ENCODE data around the gene GPR45.
"Not testable (repeated sequence)": the region's sequence is repeated elsewhere in the genome, so short reads cannot be mapped to it uniquely, and the experiment has no call there.

The GPR45 gene

GRCh38 chr2:105241443-105241842 lies at the start of gene GPR45:
Gene GPR45 (plus strand): TSS chr2:105241743. CDS start chr2:105241859, 116 bp downstream.
- no peak for DNase-seq (ENCODE audit: low read depth)

DNA sequence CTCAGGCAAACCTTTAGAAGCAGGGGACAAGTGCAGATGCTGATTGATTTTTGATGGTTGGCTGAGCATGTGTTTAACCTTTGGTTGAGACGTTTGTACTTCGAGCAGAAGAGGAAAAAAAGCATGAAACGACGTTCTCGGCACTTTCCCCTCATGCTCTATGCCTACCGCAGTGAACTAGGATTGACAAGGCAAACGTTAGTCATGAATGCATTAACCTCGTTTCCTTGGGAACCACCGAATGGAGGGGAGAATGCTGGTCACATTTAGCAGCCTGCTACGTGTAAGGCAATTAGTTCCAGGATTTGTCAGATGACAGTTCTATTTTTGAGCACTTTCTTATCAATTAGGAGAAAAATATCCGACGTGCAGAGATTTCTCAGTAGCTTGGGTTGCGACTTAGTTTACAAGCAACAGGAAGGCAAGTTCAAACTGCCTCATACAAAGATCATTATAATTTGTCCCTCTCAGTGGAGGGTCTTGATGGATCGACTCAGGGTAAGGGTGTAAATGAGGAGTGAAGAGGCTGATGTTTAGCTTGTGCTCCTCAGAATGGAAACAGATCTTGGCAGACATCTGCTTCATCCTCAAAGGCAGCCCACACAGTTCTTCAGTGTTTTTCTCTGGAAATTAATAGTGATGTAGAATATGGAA lies 47.4 kb upstream of the GPR45 start:
- no peak for DNase-seq (ENCODE audit: low read depth)

- DNase-seq (ENCODE audit: low read depth) = no peak
These were observed 44.9 kb upstream of the GPR45 start for GRCh38 chr2:105196651-105197050.

GRCh38 chr2:105215586-105216192 lies 25.9 kb upstream of the GPR45 start:
- DNase-seq (ENCODE audit: low read depth) = no peak

DNA sequence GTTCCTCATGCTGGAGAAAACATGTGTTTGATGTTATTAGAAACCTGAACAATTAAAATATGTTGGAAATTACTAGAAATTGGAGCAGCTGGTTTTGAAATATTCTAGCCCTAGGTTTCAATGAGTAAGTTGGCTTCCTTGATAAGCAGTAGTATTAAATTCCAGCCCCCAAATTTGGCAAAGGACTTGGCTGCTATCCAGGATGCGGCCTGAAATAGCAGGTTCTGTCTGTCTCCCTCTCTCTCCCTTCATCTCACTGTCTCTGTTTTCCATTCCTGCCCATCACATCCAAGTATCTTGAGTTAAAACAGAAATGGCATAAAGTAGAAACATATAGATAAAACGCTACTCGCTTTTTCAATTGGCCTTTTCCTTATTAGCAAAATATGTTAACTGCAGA lies 20.9 kb upstream of the GPR45 start:
- DNase-seq (ENCODE audit: low read depth) = no peak

DNA sequence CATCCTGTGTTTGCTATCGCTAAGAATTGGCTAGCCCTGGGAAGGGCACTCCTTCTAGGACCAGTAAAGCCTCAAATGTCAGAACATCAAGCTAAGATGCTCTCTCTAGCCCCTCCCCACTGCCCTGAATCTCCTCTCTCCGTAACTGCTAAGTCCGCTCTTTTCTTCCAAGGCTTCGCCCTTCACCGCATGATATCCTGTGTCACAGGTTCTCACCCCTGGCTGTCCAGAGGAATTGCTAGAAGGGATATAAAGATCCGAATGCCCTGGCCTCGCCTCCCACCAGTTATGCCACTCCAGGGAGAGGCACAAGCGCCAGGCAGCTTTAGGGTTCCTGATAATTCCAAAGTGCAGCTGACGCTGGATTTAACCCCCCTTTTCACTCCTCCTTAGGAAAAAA lies 17.1 kb upstream of the GPR45 start:
- no peak for DNase-seq (ENCODE audit: low read depth)

GRCh38 chr2:105231232-105231619 lies 10.3 kb upstream of the GPR45 start:
- DNase-seq (ENCODE audit: low read depth) = no peak

- no peak for DNase-seq (ENCODE audit: low read depth)
These were observed 6.0 kb upstream of the GPR45 start for GRCh38 chr2:105235388-105236059.

- DNase-seq (ENCODE audit: low read depth) = no peak
These were observed 5.5 kb upstream of the GPR45 start for GRCh38 chr2:105236060-105236424.

DNA sequence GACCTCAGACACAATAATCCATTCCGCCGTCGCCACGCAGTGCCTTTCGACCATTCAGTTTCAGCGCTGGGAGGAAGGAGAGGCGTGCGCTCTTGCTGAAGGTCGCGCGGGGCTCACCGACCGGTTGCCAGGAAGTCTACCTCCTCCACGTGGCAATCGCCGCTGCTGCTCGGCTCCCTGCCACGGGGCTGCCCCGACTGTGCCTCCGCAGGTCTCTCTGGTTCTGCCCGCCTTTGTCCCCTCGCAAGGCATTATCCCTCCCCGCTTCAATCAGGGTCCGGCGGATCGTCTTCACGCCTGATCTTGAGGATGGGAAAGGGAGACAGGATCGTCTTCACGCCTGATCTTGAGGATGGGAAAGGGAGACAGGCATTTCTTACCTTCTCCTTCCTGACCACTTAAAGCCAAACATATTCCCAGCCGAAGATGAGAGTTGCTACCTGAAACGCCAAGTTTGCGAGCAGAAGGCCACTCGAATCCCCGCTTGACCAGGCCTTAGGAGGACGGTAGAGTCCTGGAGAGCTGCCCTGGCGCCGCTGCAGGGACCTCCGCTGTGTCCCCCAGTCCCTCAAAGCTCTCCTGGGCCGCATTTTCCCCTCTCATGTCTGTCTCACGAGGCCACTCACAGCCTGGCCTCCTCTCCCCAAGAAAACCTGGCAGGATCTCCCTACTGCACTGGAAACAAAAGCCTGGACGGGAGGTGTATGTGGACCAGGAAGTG lies 4.3 kb upstream of the GPR45 start:
- DNase-seq (ENCODE audit: low read depth) = no peak

GRCh38 chr2:105238664-105239240 lies 2.8 kb upstream of the GPR45 start:
- no peak for DNase-seq (ENCODE audit: low read depth)

DNA sequence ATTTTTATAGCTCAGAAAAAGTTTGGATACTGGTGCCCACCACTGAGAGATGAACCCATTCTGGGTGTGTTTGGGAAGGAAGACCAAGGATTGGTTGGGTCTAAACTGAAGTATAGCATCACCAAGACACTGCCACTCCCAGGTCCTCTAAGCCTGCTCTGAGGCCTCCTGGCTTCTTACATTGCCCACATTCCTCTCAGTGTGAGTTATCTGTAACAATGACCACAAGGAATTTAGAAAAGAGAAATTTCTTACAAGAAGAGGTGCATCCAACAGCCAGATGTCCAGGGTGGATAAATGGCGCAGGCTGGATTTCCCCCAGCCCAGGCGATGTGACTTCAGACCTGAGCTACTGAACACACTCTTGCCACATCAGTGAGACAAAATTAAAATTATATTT lies 1.6 kb upstream of the GPR45 start:
- no peak for DNase-seq (ENCODE audit: low read depth)

DNA sequence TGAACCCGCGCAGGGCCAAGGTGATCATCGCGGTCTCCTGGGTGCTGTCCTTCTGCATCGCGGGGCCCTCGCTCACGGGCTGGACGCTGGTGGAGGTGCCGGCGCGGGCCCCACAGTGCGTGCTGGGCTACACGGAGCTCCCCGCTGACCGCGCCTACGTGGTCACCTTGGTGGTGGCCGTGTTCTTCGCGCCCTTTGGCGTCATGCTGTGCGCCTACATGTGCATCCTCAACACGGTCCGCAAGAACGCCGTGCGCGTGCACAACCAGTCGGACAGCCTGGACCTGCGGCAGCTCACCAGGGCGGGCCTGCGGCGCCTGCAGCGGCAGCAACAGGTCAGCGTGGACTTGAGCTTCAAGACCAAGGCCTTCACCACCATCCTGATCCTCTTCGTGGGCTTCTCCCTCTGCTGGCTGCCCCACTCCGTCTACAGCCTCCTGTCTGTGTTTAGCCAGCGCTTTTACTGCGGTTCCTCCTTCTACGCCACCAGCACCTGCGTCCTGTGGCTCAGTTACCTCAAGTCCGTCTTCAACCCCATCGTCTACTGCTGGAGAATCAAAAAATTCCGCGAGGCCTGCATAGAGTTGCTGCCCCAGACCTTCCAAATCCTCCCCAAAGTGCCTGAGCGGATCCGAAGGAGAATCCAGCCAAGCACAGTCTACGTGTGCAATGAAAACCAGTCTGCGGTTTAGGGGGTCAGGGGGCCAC lies 897 bp downstream of the GPR45 start:
- DNase-seq (ENCODE audit: low read depth) = no peak

GRCh38 chr2:105243961-105244360 lies 2.4 kb downstream of the GPR45 start:
- DNase-seq (ENCODE audit: low read depth) = no peak

- DNase-seq (ENCODE audit: low read depth) = no peak
These were observed 2.9 kb downstream of the GPR45 start for GRCh38 chr2:105244451-105244850.

- DNase-seq (ENCODE audit: low read depth) = no peak
These were observed 7.0 kb downstream of the GPR45 start for GRCh38 chr2:105248316-105249070.

DNA sequence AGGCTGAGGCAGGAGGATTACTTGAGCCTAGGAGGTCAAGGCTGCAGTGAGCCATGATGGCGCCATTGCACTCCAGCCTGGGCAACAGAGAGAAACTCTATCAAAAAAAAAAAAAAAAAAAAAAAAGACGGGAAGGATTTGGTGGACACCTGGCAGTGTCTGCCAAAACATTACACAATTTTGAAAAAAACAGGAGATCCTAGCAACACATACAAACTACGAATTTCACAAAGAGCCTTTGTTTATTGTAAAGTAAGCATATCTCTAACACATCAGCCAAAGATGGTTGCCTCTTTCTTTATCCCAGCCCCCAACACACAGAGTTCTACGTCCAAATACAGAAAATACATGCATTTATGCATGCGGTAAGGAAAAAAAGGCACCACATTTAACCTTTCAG lies 7.6 kb downstream of the GPR45 start:
- no peak for DNase-seq (ENCODE audit: low read depth)

DNA sequence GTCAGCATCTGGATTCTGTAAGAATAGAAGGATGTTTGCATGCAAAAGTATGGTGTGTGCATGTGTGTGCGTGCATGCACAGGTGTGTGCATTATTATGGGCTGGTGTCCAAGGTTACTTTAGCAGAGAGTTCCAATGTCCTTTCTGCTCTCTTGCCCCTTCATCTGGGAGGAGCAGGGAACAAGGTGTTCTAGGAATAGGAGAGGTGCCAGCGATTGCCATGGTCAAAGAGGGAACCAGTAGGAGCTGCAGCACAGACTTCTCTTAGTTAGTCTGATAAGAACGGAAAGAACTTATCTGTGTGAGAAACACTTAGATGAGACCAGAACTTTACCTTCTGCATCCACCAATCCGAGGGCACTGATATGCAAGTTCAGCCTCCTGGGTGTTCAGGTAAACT lies 8.3 kb downstream of the GPR45 start:
- DNase-seq (ENCODE audit: low read depth) = no peak

DNA sequence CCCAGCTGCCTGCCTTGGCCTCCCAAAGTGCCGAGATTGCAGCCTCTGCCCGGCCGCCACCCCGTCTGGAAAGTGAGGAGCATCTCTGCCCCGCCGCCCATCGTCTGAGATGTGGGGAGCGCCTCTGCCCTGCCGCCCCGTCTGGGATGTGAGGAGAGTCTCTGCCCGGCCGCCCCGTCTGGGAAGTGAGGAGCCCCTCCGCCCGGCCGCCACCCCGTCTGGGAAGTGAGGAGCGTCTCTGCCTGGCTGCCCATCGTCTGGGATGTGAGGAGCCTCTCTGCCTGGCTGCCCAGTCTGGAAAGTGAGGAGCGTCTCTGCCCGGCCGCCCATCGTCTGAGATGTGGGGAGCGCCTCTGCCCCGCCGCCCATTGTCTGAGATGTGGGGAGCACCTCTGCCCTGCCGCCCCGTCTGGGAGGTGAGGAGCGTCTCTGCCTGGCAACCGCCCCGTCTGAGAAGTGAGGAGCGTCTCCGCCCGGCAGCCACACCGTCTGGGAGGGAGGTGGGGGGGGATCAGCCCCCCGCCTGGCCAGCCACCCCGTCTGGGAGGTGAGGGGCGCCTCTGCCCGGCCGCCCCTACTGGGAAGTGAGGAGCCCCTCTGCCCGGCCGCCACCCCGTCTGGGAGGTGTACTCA lies 9.6 kb downstream of the GPR45 start:
- not testable (repeated sequence) for DNase-seq (ENCODE audit: low read depth)

GRCh38 chr2:105252271-105252670 lies 10.7 kb downstream of the GPR45 start:
- no peak for DNase-seq (ENCODE audit: low read depth)
